Brain microvascular endothelial cell (primary cell): ENCODE results near the gene BCAP31.
A peak's percentile ranks its signal among the peaks of the same experiment; 100 is the strongest.

Experiments
- DNase-seq: peaks from one replicate; pipeline ENCODE4 v3.0.0-alpha.2; 2020
- H3K27ac ChIP-seq: fragments of 250-450 bp; sonication (Bioruptor Pico); 2 replicates; pipeline ENCODE4 v1.5.1; 2020; ENCODE audit warnings: mild to moderate bottlenecking, moderate library complexity
- H3K27me3 ChIP-seq: fragments of 250-450 bp; sonication (Bioruptor Pico); replicated peaks from 2 replicates; pipeline ENCODE4 v1.5.1; 2020; ENCODE audit warnings: mild to moderate bottlenecking
- H3K36me3 ChIP-seq: fragments of 250-450 bp; sonication (Bioruptor Pico); replicated peaks from 2 replicates; pipeline ENCODE4 v1.5.1; 2020; ENCODE audit warnings: mild to moderate bottlenecking
- H3K4me3 ChIP-seq: 2 replicates; pipeline ENCODE4 v1.5.1; 2011; ENCODE audit warnings: low read depth, mild to moderate bottlenecking, control low read depth, low read length, moderate library complexity
- in situ Hi-C: cut with HindIII; loops from 2 replicates; pipeline ENCODE4 v1.10.0; 2017; ENCODE audit warnings: low sequenced_read_pairs, low pct_ligation_motif_present
- TF ChIP-seq, protein P1 (sequence below): IDR thresholded peaks from 2 replicates; pipeline ENCODE4 v1.5.1; 2011; ENCODE audit warnings: low read depth, mild to moderate bottlenecking, moderate library complexity, low read length, control low read depth, inconsistent platforms; ENCODE audit errors: missing control alignments

BCAP31 gene

DNA sequence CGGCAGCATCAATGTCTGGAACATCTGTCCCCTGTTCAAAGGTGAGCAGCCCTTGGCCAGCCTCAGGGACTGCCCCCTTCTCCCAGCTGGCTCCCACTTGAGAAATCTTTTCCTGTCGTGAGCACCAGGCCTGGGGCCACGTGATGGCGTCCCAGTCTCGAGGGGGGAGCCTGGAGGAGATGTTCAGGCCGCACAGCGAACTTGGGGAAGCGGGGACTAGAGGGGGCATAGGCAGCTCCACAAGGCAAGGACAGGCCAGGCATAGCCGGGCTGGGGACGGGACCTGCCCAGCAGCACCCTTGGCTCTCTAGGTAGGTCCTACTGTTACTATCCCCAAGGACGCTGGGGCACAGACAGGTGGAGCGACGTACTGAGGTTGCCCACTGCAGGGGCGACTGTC is 33.7 kb downstream of the BCAP31 start:
- DNase-seq, result no peak
- no peak overlapping the region for H3K4me3 ChIP-seq
- H3K27me3 ChIP-seq, result no peaks in the 10 kb centered on the region
- TF ChIP-seq, protein P1, sequence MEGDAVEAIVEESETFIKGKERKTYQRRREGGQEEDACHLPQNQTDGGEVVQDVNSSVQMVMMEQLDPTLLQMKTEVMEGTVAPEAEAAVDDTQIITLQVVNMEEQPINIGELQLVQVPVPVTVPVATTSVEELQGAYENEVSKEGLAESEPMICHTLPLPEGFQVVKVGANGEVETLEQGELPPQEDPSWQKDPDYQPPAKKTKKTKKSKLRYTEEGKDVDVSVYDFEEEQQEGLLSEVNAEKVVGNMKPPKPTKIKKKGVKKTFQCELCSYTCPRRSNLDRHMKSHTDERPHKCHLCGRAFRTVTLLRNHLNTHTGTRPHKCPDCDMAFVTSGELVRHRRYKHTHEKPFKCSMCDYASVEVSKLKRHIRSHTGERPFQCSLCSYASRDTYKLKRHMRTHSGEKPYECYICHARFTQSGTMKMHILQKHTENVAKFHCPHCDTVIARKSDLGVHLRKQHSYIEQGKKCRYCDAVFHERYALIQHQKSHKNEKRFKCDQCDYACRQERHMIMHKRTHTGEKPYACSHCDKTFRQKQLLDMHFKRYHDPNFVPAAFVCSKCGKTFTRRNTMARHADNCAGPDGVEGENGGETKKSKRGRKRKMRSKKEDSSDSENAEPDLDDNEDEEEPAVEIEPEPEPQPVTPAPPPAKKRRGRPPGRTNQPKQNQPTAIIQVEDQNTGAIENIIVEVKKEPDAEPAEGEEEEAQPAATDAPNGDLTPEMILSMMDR, result no peak
- in situ Hi-C loops, result no loop called here
- no peak overlapping the region for H3K27ac ChIP-seq
- no peaks in the 10 kb centered on the region for H3K36me3 ChIP-seq

DNA sequence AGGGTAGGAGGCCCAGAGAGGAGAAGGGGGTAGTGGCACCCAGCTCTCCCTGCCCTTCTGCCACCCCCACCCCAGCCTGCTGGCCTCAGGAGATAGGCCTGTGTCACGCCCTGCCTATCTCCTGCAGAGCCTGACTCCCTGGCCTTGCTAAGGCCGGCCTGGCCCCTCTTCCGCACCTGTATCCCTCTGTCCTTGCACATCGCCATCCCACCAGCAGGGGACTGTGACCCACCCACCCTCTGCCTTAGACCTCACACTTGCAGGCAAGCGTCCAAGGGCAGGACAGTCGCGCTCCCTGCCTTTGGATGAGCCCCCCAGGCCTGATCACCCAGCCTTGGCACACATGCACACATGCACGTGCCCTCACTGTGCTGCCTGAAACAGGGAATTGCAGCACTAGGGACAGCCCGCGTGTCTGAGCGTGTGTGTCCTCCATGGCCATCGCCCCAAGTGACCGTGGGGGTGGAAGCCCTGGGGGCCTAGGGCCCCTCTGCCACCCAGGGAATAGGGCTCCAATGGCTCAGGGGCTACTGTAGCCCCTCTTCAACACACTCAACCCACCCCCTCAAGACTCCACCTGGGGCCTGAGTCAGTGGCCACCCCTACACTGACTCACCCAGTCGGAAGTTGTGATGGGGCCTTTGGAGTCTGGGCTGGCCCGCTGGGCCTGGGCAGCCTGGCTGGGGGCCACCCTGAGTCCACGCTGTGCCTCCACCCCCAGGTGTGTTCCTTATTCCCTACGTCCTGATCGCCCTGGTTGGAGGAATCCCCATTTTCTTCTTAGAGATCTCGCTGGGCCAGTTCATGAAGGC is 34.3 kb downstream of the BCAP31 start:
- no peaks in the 10 kb centered on the region for H3K27me3 ChIP-seq
- H3K27ac ChIP-seq, result no peak overlapping the region
- no peak for DNase-seq
- H3K4me3 ChIP-seq, result no peak overlapping the region
- in situ Hi-C loops, result no loop called here
- TF ChIP-seq, protein P1, result peak; percentile 42
- H3K36me3 ChIP-seq, result no peaks in the 10 kb centered on the region

DNA sequence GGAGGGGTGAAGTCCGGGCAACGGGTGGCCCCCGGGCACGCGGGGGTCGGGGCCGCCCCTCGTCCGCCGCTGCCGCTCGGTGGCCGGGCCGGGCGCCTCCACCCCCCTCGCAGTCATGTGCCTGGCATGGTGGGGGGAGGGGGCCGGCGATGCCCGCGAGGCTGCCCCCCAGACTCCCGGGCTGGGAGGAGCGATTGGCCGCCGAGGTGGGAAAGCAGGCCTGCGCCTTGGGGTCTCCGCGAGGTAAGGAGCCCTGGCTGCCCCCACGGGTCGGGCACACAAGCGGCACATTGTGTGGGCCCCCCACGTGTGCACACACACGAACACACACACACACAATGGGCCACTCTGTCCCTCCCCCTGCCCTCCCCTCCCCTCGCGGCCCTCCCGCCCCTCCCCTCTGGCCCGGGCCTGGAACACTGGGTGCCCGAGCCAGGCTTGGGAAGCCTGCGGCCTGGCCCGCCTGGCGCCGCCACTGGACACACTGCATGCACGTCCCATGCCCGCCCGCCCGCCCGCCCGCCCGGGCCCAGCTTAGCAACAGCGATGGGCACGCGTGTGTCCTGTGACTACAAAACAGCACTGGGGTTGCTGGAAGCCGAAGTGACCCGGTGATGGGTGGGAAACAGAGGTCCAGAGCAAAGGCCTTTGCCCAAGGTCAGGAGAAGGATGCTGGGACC is 35.1 kb downstream of the BCAP31 start:
- H3K4me3 ChIP-seq, result peak overlapping the region; percentile 41
- no peak for DNase-seq
- no peaks in the 10 kb centered on the region for H3K27me3 ChIP-seq
- in situ Hi-C loops, result no loop called here
- H3K36me3 ChIP-seq, result no peaks in the 10 kb centered on the region
- TF ChIP-seq, protein P1, result no peak
- H3K27ac ChIP-seq, result no peak overlapping the region

DNA sequence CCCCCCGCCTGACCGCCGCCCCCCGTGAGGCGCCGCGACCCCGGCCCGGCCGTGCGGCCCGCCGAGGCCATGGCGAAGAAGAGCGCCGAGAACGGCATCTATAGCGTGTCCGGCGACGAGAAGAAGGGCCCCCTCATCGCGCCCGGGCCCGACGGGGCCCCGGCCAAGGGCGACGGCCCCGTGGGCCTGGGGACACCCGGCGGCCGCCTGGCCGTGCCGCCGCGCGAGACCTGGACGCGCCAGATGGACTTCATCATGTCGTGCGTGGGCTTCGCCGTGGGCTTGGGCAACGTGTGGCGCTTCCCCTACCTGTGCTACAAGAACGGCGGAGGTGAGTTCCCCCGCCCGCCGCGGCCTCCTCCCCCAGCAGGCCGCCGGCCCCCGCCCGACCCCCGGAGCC is 35.7 kb downstream of the BCAP31 start:
- Histone ChIP-seq H3K27me3 (no peaks in the 10 kb centered on the region), H3K27ac (no peak overlapping the region), H3K36me3 (no peaks in the 10 kb centered on the region), H3K4me3 (peak overlapping the region; percentile 34)
- TF ChIP-seq, protein P1, result no peak
- in situ Hi-C loops, result no loop called here
- DNase-seq, result no peak

DNA sequence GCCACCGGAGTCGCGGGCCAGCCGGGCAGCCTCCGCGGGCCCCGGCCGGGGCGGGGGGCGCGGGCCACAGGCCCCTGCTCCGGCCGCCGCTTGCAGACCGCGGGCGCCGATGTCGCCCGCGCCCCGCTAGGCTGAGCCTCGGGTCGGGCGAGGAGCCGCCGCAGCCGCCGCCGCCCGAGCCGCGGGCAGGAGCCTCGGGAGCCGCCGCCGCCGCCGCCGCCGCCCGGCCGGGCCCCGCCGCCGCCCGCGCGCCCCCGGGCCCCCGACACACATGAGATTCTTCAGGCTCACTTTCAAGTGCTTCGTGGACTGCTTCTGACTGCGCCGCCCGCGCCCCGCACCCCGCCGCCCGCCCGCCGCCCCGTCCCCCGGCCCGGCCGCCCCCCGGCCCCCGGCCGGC is 36.1 kb downstream of the BCAP31 start:
- TF ChIP-seq, protein P1, result no peak
- Histone ChIP-seq H3K36me3 (no peaks in the 10 kb centered on the region), H3K27me3 (no peaks in the 10 kb centered on the region), H3K4me3 (no peak overlapping the region), H3K27ac (no peak overlapping the region)
- DNase-seq, result no peak
- in situ Hi-C loops, result no loop called here
